Measurements from ENCODE around the gene CD1C.
"Not testable (repeated sequence)": the region's sequence is repeated elsewhere in the genome, so short reads cannot be mapped to it uniquely, and the experiment has no call there.

The CD1C gene

DNA sequence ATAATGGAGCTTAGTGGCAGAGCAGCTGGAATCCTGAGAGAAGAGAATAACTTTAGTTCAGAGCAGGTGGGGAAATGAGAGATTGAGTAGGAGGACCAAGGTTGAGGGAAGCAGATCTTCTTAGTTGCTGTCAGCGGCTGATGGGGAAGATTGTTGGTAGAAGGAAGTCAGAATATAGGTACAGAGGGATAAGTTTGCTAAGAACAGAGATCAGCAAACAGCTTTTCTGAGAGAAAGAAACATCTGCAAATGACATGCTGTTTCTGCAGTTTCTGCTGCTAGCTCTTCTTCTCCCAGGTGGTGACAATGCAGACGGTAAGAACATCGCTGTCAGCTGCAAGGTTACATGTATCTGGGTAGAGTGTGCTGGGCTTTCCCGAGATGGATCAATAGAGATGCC, at the start of gene CD1C:
CD1C (plus strand) TSS at position 113 of the 400 bp plus-strand sequence; CDS start at position 255, 142 bp downstream.
- Mint-ChIP-seq H3K27ac (no peak within 1 kb of the TSS), H3K4me3 (no peak within 1 kb of the TSS), H3K36me3 (ENCODE audit: low read depth) (peaks cover 3% of the 10 kb centered on the region), H3K9me3 (no peaks in the 10 kb centered on the region), H3K27me3 (no peaks in the 10 kb centered on the region), H3K4me1 (ENCODE audit: low read depth) (peaks cover 36% of the 10 kb centered on the region)
- intact Hi-C loops (cut with micrococcal nuclease) = loop anchor here (2.0 to 10.0 kb wide), 4 partner anchors 37 to 787 kb away; partner anchors contain the start of gene AIM2

DNA sequence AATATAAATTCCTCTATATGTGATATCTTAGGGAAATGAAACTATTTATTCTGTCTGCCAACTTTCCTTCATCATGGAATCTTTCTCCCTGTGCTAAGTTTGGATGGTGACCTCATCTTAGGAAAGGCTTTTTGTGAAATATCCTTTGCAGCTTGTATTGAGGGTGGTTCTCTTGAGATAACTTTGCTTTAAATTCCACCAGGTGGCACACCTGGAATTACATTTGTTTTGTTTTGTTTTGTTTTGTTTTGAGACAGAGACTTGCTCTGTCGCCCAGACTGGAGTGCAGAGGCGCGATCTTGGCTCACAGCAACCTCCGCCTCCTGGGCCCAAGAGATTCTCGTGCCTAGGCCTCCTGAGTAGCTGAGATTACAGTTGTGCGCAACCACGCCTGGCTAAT, 43.1 kb upstream of the CD1C start:
- Mint-ChIP-seq H3K4me1 (ENCODE audit: low read depth) (peaks cover 71% of the 10 kb centered on the region), H3K4me3 (no peak overlapping the region), H3K9me3 (no peaks in the 10 kb centered on the region), H3K27me3 (peaks cover 14% of the 10 kb centered on the region), H3K36me3 (ENCODE audit: low read depth) (no peaks in the 10 kb centered on the region), H3K27ac (no peak overlapping the region)
- intact Hi-C loops (cut with micrococcal nuclease) = loop anchor here (5.0 kb wide), 1 partner anchor 81 kb away; no protein-coding TSS in a partner anchor

- peaks cover 11% of the 10 kb centered on the region for H3K27me3 Mint-ChIP-seq
- peak overlapping the region; percentile 88 for H3K27ac Mint-ChIP-seq
- no peaks in the 10 kb centered on the region for H3K9me3 Mint-ChIP-seq
These were observed 41.6 kb upstream of the CD1C start for GRCh38 chr1:158248118-158248517.

DNA sequence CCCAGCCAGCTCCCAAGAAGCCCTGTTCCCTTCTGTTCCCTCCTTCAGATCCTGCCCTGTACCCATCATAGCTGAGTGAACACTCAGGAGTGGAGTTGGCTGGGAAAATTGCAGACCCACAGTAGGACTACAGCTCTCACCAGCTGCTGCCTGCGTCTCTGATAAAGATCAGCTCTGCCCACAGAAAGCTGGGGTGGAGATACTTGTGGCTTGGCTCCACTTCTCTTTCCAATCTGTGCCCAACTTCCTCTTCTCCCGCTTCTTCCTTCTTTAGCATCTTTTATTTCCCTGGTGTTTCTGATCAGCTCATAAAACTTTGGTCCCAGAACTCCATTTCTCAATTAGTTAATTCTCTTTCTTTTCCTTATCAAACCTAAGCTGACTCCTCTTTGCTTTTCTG, 41.0 kb upstream of the CD1C start:
- no peaks in the 10 kb centered on the region for H3K9me3 Mint-ChIP-seq
- peaks cover 63% of the 10 kb centered on the region for H3K4me1 Mint-ChIP-seq (ENCODE audit: low read depth)
- peak overlapping the region; percentile 21 for H3K4me3 Mint-ChIP-seq
- intact Hi-C loops (cut with micrococcal nuclease) = loop anchor here (2.0 to 5.0 kb wide), 2 partner anchors 42 to 79 kb away; no protein-coding TSS in a partner anchor
- H3K36me3 Mint-ChIP-seq (ENCODE audit: low read depth) = no peaks in the 10 kb centered on the region
- H3K27me3 Mint-ChIP-seq = peaks cover 7% of the 10 kb centered on the region
- H3K27ac Mint-ChIP-seq = peak overlapping the region; percentile 88

More at GRCh38 chr1:158248118-158248517, 41.6 kb upstream of the CD1C start:
- intact Hi-C loops (cut with micrococcal nuclease) = loop anchor here (2.0 to 5.0 kb wide), 2 partner anchors 43 to 79 kb away; no protein-coding TSS in a partner anchor
- Mint-ChIP-seq H3K36me3 (ENCODE audit: low read depth) (no peaks in the 10 kb centered on the region), H3K4me3 (peak overlapping the region; percentile 4), H3K4me1 (ENCODE audit: low read depth) (peaks cover 69% of the 10 kb centered on the region)

DNA sequence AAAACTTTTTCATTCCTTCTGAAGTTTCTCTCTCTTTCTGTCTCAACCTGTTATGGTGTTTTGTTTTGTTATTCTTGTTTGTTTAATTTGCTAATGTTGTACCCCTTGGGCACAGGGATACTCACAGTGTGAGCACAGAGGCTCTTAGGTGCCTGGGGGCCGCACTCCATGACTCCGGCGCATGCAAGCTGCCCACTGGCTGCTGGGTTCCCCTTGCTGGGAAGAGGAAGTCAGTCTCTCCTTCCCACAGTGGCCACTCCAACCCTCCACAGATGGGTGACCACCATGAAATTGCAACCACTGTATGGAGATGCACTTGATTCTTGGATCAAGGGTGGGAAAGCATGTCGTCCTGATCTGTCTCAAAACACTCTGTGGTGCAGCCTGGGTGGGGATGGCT, 40.1 kb upstream of the CD1C start:
- intact Hi-C loops (cut with micrococcal nuclease) = loop anchor here (2.0 to 10.0 kb wide), 3 partner anchors 41 to 78 kb away; no protein-coding TSS in a partner anchor
- Mint-ChIP-seq H3K27me3 (peaks cover 3% of the 10 kb centered on the region), H3K4me3 (peak overlapping the region; percentile 60), H3K4me1 (ENCODE audit: low read depth) (peaks cover 58% of the 10 kb centered on the region), H3K9me3 (no peaks in the 10 kb centered on the region), H3K36me3 (ENCODE audit: low read depth) (no peaks in the 10 kb centered on the region), H3K27ac (peak overlapping the region; percentile 88)

- Mint-ChIP-seq H3K36me3 (ENCODE audit: low read depth) (no peaks in the 10 kb centered on the region), H3K27ac (peak overlapping the region; percentile 88), H3K4me3 (peak overlapping the region; percentile 45), H3K27me3 (peaks cover 2% of the 10 kb centered on the region), H3K4me1 (ENCODE audit: low read depth) (peaks cover 52% of the 10 kb centered on the region), H3K9me3 (no peaks in the 10 kb centered on the region)
- intact Hi-C loops (cut with micrococcal nuclease) = loop anchor here (10.0 kb wide), 1 partner anchor 46 kb away; no protein-coding TSS in a partner anchor
These were observed 38.6 kb upstream of the CD1C start for GRCh38 chr1:158251163-158251562.

- Mint-ChIP-seq H3K27me3 (peaks cover 2% of the 10 kb centered on the region), H3K9me3 (no peaks in the 10 kb centered on the region), H3K4me3 (no peak overlapping the region), H3K27ac (no peak overlapping the region), H3K4me1 (ENCODE audit: low read depth) (peaks cover 15% of the 10 kb centered on the region), H3K36me3 (ENCODE audit: low read depth) (peaks cover 27% of the 10 kb centered on the region)
- intact Hi-C loops (cut with micrococcal nuclease) = loop anchor here (10.0 kb wide), 1 partner anchor 51 kb away; no protein-coding TSS in a partner anchor
These were observed 34.1 kb upstream of the CD1C start for GRCh38 chr1:158255656-158256055.

GRCh38 chr1:158256747-158257146, 33.0 kb upstream of the CD1C start:
- H3K4me3 Mint-ChIP-seq, H3K9me3 Mint-ChIP-seq, H3K27ac Mint-ChIP-seq: not testable (repeated sequence)
- intact Hi-C loops (cut with micrococcal nuclease) = loop anchor here (10.0 kb wide), 1 partner anchor 52 kb away; no protein-coding TSS in a partner anchor
- H3K27me3 Mint-ChIP-seq = peaks cover 13% of the 10 kb centered on the region
- peaks cover 34% of the 10 kb centered on the region for H3K36me3 Mint-ChIP-seq (ENCODE audit: low read depth)
- H3K4me1 Mint-ChIP-seq (ENCODE audit: low read depth) = peaks cover 13% of the 10 kb centered on the region

- Mint-ChIP-seq H3K27me3 (peaks cover 13% of the 10 kb centered on the region), H3K4me1 (ENCODE audit: low read depth) (peaks cover 13% of the 10 kb centered on the region), H3K9me3 (no peaks in the 10 kb centered on the region), H3K36me3 (ENCODE audit: low read depth) (peaks cover 34% of the 10 kb centered on the region), H3K27ac (no peak overlapping the region), H3K4me3 (no peak overlapping the region)
- intact Hi-C loops (cut with micrococcal nuclease) = loop anchor here (10.0 kb wide), 1 partner anchor 53 kb away; no protein-coding TSS in a partner anchor
These were observed 31.8 kb upstream of the CD1C start for GRCh38 chr1:158257888-158258287.

- intact Hi-C loops (cut with micrococcal nuclease) = loop anchor here (10.0 kb wide), 1 partner anchor 54 kb away; no protein-coding TSS in a partner anchor
- Mint-ChIP-seq H3K9me3 (no peaks in the 10 kb centered on the region), H3K4me1 (ENCODE audit: low read depth) (peaks cover 13% of the 10 kb centered on the region), H3K4me3 (no peak overlapping the region), H3K27ac (no peak overlapping the region), H3K27me3 (peaks cover 17% of the 10 kb centered on the region), H3K36me3 (ENCODE audit: low read depth) (peaks cover 40% of the 10 kb centered on the region)
These were observed 30.6 kb upstream of the CD1C start for GRCh38 chr1:158259117-158259516.

GRCh38 chr1:158272681-158273080, 17.0 kb upstream of the CD1C start:
- Mint-ChIP-seq H3K9me3 (no peaks in the 10 kb centered on the region), H3K36me3 (ENCODE audit: low read depth) (peaks cover 6% of the 10 kb centered on the region), H3K27ac (no peak overlapping the region), H3K4me3 (no peak overlapping the region), H3K27me3 (no peaks in the 10 kb centered on the region), H3K4me1 (ENCODE audit: low read depth) (peaks cover 16% of the 10 kb centered on the region)
- intact Hi-C loops (cut with micrococcal nuclease) = no loop called here

DNA sequence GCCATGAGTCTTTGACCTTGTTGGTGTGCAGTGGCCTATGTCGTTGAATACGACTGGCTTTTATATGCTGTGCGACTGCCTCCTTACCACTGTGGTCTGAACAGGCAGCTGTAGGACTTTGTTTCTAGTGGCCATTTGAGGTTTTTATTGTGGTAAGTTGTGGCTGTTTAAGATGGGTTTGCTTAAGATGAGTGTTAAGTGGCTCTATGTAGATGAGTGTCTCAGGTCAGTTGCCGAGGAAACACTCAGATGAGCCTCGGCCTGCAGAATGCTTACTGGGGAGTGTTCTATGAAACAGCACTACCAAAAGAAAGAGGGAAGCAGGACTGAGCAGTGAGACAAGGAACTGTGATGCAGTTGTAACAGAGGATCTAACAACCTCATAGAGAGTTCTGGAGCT, 14.9 kb upstream of the CD1C start:
- Mint-ChIP-seq H3K4me3 (no peak overlapping the region), H3K27me3 (no peaks in the 10 kb centered on the region), H3K36me3 (ENCODE audit: low read depth) (peaks cover 12% of the 10 kb centered on the region), H3K27ac (peak overlapping the region; percentile 76), H3K4me1 (ENCODE audit: low read depth) (peaks cover 26% of the 10 kb centered on the region), H3K9me3 (peaks cover 10% of the 10 kb centered on the region)
- intact Hi-C loops (cut with micrococcal nuclease) = no loop called here

DNA sequence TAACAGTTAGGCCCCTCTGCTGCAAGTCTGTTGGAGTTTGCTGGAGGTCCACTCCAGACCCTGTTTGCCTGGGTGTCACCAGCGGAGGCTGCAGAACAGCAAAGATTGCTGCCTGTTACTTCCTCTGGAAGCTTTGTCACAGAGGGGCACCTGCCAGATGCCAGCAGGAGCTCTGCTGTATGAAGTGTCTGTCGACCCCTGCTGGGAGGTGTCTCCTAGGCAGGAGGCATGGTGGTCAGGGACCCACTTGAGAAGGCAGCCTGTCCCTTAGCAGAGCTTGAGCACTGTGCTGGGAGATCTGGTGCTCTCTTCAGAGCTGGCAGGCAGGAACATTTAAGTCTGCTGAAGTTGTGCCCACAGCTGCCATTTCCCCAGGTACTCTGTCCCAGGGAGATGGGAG, 7.3 kb upstream of the CD1C start:
- peaks cover 27% of the 10 kb centered on the region for H3K9me3 Mint-ChIP-seq
- not testable (repeated sequence) for H3K4me3 Mint-ChIP-seq, H3K27me3 Mint-ChIP-seq
- peak overlapping the region; percentile 78 for H3K27ac Mint-ChIP-seq
- peaks cover 63% of the 10 kb centered on the region for H3K4me1 Mint-ChIP-seq (ENCODE audit: low read depth)
- peaks cover 20% of the 10 kb centered on the region for H3K36me3 Mint-ChIP-seq (ENCODE audit: low read depth)
- intact Hi-C loops (cut with micrococcal nuclease) = loop anchor here (10.0 kb wide), 1 partner anchor 78 kb away; no protein-coding TSS in a partner anchor

DNA sequence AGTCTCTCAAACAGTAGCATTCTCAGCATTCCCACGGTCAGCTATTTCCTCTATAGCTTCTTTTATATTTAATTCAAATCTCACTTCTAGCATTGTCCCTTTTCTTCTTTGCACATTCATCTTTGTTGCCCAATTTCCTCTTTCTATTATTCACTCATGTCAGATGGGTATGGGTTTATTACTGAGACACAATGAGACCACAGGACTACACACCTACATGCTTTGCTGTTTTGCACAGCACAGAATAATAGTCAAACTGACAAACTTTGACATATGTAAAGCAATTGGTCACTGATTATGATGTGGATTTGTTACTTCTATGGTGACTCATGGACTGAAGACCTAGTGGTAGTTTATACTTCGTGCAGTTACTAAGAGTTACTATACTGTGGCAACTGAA, 5.8 kb upstream of the CD1C start:
- Mint-ChIP-seq H3K36me3 (ENCODE audit: low read depth) (peaks cover 16% of the 10 kb centered on the region), H3K9me3 (peaks cover 21% of the 10 kb centered on the region), H3K4me3 (peak overlapping the region; percentile 36), H3K27ac (peak overlapping the region; percentile 93), H3K4me1 (ENCODE audit: low read depth) (peaks cover 61% of the 10 kb centered on the region), H3K27me3 (no peaks in the 10 kb centered on the region)
- intact Hi-C loops (cut with micrococcal nuclease) = loop anchor here (10.0 kb wide), 1 partner anchor 79 kb away; no protein-coding TSS in a partner anchor

Data from dendritic cell treated with granulocyte-macrophage colony-stimulating factor and Interleukin-4, amounts not matched to agents 40 ng/mL and 50 ng/mL, for 4 days (primary cell).